ENCODE results near the gene UBL4A. TPM values are rescaled to one million over a fixed set of nuclear protein-coding genes. Genes with fewer than 3 reads are reported as not detected.

The UBL4A gene
- total and polyA plus RNA-seq, 9 of the 15 experiments (the other 6 are each of a cell fraction or from before 2014, with no cell fraction given): 15.2 to 140 (median 100) TPM

DNA sequence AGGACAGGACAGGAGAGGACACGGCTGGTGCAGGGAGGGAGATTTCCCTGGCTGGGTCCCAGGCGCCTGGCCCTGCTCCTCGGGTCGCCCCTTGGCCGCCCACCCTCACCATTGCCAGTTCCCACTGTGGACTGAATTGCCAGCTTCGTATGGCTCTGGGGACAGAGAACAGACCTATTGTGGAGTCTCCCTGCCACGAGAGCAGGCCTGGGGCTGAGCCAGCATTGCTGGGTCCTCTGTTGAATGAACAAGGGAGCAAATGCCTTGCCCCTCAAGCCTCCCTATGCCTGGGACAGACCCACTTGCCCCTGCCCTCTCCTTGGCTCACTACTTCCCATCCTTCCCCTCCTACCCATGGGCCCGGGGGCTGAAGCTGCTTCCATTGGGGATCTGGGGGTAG lies 24.0 kb downstream of the UBL4A start:
- DNase-seq (ENCODE audit: extremely low read depth in 1 of 4, low spot score in 3 of 4): no peak
- no peak overlapping the region for H2AFZ ChIP-seq (ENCODE audit: low read depth, low read length)
- 83% methylated on average over 7 of the region's 8 CpGs for WGBS (ENCODE audit: insufficient coverage, low coverage, missing lambda C conversion rate)
- no TSS peak for BruUV-seq (replicated peaks)
- TF ChIP-seq ARID2 (IDR thresholded peaks at IDR 0.05) (no peak), TAF9B (IDR thresholded peaks at IDR 0.05; ENCODE audit: partially characterized antibody) (no peak), ELF4 (CRISPR knock-in tag; IDR thresholded peaks at IDR 0.05) (no peak), SIN3A (IDR thresholded peaks at IDR 0.05; ENCODE audit: borderline replicate concordance in 2 of 2, control insufficient read depth in 1 of 2, low read depth in 2 of 2, low read length in 2 of 2) (no peak), ETV1 (tag; conservative IDR thresholded peaks at IDR 0.05; ENCODE audit: low read depth) (no peak)
- TF ChIP-seq, protein P1, sequence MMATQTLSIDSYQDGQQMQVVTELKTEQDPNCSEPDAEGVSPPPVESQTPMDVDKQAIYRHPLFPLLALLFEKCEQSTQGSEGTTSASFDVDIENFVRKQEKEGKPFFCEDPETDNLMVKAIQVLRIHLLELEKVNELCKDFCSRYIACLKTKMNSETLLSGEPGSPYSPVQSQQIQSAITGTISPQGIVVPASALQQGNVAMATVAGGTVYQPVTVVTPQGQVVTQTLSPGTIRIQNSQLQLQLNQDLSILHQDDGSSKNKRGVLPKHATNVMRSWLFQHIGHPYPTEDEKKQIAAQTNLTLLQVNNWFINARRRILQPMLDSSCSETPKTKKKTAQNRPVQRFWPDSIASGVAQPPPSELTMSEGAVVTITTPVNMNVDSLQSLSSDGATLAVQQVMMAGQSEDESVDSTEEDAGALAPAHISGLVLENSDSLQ (IDR thresholded peaks at IDR 0.05): no peak
- TF ChIP-seq, protein P2, sequence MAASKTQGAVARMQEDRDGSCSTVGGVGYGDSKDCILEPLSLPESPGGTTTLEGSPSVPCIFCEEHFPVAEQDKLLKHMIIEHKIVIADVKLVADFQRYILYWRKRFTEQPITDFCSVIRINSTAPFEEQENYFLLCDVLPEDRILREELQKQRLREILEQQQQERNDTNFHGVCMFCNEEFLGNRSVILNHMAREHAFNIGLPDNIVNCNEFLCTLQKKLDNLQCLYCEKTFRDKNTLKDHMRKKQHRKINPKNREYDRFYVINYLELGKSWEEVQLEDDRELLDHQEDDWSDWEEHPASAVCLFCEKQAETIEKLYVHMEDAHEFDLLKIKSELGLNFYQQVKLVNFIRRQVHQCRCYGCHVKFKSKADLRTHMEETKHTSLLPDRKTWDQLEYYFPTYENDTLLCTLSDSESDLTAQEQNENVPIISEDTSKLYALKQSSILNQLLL (CRISPR knock-in tag; IDR thresholded peaks at IDR 0.05; ENCODE audit: borderline replicate concordance): no peak
- peaks cover 64% of the 10 kb centered on the region; the same call in 2 of the 3 replicates for H3K36me3 ChIP-seq (ENCODE audit: control insufficient read depth, insufficient read depth, low read length)
- intact Hi-C loops (cut with micrococcal nuclease) (no loop called here), in situ Hi-C loops (cut with MboI) (no loop called here)
- peaks cover 30% of the 10 kb centered on the region for H3K79me2 ChIP-seq (ENCODE audit: control insufficient read depth, insufficient read depth, low read length)
- CTCF ChIA-PET (ENCODE audit: low intra/inter-chr PET ratio): no interaction called here
- no peaks in the 10 kb centered on the region for H3K9me3 ChIP-seq (replicated peaks; ENCODE audit: control insufficient read depth, insufficient read depth, low read depth, low read length)
- no peaks in the 10 kb centered on the region for H3K9me1 ChIP-seq (ENCODE audit: control insufficient read depth, insufficient read depth, low read length)
- H3K4me2 ChIP-seq (ENCODE audit: insufficient read depth, low read length): no peak overlapping the region
- no peak overlapping the region for H3K4me3 ChIP-seq
- H3K27me3 ChIP-seq (ENCODE audit: control insufficient read depth in 2 of 2, insufficient read depth in 2 of 2, low read length in 2 of 2): no peaks in the 10 kb centered on the region
- no peak for ATAC-seq
- H4K20me1 ChIP-seq (replicated peaks; ENCODE audit: control insufficient read depth, insufficient read depth, low read length): peaks cover 3% of the 10 kb centered on the region; the same call in 1 of the 2 replicates
- no peak overlapping the region for H3K27ac ChIP-seq (ENCODE audit: extremely low read depth, low read depth, low read length)
- H3K4me1 ChIP-seq (replicated peaks in 1 of 2; ENCODE audit: control insufficient read depth in 2 of 2, insufficient read depth in 2 of 2, low read length in 2 of 2): peaks cover 7 to 50% of the 10 kb centered on the region in 2 experiments; a peak in 3 of 5 replicates
- peak overlapping the region in 1 of 2 experiments; percentile 31; a peak in 1 of 4 replicates for H3K9ac ChIP-seq (ENCODE audit: insufficient read depth in 1 of 2, low read depth in 2 of 2, low read length in 2 of 2)
- POLR2A ChIA-PET: interaction anchor here (0.6 to 1.8 kb wide), 2 partner anchors 16 to 98 kb away, joined by 3 to 7 read pairs; no protein-coding TSS in a partner anchor
- FAIRE-seq: no peak
